GM19240 (cell line): ENCODE data around the gene MMD2.
"Not testable (repeated sequence)": the region's sequence is repeated elsewhere in the genome, so short reads cannot be mapped to it uniquely, and the experiment has no call there.

Experiments
- DNase-seq: peaks from one replicate; pipeline ENCODE4 v3.0.0; 2011; ENCODE audit warnings: low spot score; ENCODE audit not compliant: insufficient read length

Gene MMD2

GRCh38 chr7:4894482-4894881 is 64.5 kb downstream of the MMD2 start:
- DNase-seq = no peak

DNA sequence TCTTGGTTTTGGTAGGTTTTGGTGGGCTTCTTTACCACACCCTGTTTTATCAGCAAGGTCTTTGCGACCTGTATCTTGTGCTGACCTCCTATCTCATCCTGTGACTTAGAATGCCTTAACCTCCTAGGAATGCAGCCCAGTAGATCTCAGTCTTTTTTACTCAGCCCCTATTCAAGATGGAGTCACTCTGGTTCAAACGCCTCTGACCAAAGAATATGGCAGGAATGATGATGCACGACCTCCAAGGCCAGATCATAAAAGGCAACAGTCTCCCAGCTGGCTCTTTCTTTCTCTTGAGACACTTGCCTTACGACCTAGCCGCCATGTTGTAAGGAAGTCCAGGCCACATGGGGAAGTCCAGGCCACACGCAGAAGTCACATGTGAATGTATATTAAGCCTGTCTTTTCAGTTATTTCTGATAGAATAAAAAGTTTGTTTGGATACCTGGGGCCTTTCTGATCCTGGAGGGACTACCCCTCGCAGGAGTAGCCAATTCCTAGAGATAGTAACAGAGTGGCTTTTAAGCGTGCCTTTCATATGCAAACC is 65.0 kb downstream of the MMD2 start:
- DNase-seq = no peak

DNA sequence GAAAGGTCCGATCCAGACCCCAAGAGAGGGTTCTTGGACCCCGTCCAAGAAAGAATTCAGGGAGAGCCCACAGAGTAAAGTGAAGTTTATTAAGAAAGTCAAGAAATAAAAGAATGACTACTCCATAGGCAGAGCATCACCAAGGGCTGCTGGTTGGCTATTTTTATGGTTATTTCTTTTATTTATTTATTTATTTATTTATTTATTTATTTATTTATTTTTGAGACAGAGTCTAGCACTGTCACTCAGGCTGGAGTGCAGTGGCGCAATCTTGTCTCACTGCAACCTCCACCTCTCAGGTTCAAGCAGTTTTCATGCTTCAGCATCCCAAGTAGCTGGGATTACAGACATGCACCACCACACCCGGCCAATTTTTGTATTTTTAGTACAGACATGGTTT is 65.8 kb downstream of the MMD2 start:
- DNase-seq = not testable (repeated sequence)

- not testable (repeated sequence) for DNase-seq
Measured at GRCh38 chr7:4891522-4891921, 67.5 kb downstream of the MMD2 start.

DNA sequence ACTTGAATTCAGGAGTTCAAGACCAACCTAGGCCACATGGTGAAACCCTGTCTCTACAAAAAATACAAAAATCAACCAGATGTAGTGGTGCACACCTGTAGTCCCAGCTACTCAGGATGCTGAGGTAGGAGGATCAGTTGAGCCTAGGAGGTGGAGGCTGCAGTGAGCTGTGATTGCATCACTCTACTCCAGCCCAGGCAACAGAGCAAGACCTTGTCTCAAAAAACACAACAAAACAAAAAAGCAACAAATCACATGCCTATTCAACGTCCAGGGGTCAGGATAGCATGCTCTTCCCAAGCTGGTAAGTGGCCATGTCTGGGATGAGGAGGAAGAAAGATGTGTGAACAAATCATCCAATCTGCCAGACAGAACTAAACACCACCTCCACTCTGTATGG is 69.3 kb downstream of the MMD2 start:
- no peak for DNase-seq

GRCh38 chr7:4888161-4888560 is 70.8 kb downstream of the MMD2 start:
- DNase-seq = no peak

DNA sequence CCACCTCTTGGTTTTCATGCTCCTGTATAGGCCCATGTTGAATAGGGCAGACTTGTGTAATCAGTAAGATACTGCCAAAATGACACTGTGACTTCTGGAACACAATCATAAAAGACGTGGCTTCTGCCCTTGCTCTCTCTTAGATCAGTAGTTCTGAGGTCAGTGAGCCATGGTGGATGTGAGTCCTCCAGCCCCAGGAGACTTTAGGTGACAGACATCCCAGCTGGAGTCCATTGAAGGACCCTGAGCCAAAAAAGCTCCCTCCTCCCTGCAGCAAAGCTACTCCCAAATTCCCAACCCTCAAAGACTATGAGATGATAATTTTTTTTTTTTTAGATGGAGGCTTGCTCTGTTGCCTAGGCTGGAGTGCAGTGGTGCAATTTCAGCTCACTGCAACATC is 72.3 kb downstream of the MMD2 start:
- no peak for DNase-seq

DNA sequence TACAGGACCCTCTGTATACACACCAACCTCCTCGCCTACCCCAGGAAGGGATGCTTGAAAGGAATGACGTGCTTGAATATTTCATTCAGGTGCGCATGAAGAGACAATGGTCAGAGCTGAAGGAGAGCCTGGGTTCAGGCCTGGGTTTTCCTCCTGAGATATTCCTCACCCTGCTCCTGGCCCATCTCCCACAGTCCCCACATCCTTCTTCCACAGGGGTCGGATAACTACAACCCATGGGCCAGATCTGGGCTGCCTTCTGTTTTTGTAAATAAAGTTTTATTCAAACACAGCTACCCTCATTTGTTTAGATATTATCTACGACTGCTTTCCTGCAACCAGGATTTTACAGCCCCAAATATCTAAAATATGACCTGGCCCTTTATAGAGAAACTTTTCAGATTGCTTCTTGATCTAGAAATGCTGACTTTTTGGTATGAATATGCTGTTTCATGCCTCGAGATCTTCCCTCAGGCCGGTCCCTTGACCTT is 73.6 kb downstream of the MMD2 start:
- DNase-seq = no peak

DNA sequence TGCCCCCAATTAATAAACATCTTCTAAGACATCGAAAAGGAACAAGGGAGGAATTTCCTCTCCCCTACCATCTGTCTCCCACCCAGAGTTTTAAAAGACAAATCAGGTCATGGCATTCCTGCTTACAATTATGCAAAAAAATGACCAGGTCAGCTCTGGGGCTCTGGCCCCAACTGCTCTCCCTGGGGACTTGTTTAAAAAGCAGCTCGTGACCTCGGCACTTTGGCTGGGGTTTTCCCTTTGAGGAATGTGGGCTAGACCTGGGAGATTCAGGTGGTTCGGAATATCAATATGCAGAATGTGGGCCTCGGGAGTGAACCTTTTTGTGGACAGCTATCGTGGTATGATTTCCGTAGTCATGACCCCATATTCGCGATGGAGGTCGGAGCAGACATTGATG is 74.8 kb downstream of the MMD2 start:
- no peak for DNase-seq

DNA sequence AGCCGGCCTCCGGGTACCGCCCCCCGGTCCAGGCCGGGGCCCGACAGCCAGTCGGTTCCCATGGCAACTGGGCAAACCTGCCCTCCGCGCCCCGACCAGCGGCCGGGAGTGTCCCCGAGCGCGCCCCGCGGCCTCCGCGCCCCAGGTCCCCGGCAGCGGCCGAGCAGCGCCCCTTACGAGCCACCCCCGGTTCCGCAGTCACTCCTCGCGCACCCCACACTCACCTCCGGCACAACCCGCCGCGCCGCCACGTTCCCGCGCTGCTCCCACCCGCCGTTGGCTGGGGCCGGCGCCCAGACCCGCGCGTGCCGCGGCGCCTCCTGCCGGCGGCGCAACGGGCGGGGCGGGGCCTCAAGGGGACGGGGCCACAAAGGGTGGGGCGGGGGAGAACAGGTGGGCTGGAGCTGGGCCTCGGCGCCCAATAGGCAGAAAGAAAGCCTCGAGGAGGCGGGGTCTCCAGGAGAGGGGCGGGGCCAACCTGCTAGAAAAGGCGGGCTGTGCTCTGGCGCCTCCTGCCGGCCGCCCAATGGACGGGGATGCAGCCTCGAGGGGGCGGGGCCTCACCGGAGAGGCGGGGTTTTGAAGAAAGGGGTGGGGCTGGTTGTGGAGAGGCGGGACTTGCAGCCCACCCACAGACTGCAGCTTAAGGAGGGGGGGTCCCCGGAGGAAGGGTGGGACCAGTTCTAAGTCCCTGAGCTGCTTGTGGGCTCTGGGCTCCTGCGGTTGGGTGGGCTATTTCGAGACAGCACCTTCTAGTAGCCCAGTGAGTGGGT is 75.4 kb downstream of the MMD2 start, which contains the start of gene RADIL:
Gene RADIL (minus strand): TSS at position 345 of the 773 bp plus-strand sequence. CDS start 5,577 bp downstream, outside the sequence.
- DNase-seq = peak; percentile 65

DNA sequence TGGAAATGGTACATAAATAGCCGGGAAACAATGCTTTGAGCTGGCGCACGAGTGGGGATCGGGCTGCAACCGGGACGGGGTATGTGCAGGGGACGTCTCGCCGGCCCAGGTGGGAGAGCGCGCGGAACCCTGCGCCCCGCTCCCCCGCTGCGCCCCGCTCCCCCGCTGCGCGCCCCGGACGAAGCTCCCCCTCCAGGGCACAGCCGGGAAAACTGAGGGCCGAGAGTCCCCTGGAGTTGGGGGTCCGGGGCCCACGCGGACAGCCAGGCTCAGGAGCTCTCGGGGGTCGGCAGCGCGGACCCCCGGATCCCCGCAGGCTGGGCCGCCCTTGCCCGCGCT is 76.0 kb downstream of the MMD2 start:
- no peak for DNase-seq

DNA sequence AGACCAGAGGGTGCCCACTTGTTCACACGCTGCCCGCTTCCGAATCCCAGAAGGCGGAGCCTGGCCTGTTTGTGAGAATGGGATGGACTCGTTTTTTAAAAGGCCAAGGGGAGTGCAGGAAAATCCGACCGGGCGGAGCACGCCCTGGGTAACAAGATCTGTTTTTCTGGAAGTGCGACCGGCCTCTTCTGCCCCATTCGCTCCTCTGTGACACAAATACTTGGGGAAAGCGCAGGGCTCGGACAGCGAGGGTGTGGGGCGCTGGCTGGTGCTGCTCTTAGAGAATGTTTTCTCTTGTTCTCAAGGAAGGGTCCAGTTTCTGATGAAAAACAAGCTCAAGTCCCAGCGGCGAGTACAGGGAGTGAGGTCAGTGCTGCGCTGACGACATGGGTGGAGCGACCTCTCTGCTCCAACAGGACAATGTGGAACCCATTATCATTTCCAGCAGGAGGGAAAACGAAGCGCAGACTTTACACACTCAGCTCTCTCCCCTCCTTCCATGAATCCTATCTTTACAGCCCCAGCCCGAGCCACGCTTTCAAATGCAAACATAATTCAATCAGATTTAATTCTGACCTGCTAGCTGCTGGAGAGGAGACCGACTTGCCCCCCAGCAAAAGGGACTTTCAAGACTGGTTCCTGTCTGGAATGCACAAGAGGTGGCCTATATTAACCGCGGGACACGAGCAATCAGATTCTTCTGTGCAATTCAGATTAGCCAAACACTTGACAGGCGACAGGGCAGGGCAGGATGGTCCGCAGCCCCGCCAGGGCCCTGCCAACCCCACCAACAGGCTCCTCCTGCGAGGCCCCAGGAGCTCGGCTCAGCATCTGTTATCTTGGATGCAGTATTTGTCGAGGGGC is 76.6 kb downstream of the MMD2 start:
- no peak for DNase-seq

DNA sequence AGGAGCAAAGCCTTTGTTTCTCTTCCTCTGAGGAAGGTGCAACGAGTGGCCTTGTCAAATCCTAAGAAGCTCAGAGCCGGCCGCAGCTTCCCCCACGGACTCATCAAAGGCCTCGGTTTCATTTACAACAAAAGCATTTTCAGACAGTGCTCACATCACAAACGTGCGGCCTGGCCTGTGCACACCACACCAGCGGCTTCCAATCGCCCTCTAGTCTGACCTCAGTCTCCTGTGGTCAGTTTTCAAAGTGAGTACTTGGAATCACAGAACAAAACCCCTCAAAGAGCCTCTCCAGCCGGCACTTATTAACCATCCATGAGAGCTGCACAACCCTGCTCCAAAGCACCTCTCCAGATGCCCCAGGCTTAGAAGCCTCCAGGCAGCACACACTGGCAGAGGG is 78.8 kb downstream of the MMD2 start:
- DNase-seq = no peak

- DNase-seq = no peak
Measured at GRCh38 chr7:4879396-4880081, 79.4 kb downstream of the MMD2 start.

- DNase-seq = no peak
Measured at GRCh38 chr7:4878336-4879335, 80.4 kb downstream of the MMD2 start.

DNA sequence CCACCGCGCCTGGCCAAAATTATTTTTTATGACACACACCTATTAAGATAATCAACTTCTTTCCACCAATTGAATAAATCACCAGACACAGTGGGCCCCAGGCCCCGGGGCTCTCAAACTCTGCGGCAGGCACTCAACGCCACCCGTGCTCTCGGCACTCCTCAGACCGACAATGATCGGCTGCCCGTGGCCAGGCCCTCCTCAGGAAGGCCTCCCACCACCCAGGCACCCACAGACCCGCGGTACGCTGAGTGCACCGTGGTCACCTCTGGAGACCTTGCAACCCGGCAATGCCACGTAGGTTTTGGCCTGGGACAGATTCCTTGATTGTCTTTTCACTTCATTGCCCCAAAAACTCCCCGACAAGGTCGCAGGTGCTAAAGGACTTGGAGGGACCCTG is 82.4 kb downstream of the MMD2 start:
- DNase-seq = no peak

- no peak for DNase-seq
Measured at GRCh38 chr7:4875391-4875790, 83.6 kb downstream of the MMD2 start.

DNA sequence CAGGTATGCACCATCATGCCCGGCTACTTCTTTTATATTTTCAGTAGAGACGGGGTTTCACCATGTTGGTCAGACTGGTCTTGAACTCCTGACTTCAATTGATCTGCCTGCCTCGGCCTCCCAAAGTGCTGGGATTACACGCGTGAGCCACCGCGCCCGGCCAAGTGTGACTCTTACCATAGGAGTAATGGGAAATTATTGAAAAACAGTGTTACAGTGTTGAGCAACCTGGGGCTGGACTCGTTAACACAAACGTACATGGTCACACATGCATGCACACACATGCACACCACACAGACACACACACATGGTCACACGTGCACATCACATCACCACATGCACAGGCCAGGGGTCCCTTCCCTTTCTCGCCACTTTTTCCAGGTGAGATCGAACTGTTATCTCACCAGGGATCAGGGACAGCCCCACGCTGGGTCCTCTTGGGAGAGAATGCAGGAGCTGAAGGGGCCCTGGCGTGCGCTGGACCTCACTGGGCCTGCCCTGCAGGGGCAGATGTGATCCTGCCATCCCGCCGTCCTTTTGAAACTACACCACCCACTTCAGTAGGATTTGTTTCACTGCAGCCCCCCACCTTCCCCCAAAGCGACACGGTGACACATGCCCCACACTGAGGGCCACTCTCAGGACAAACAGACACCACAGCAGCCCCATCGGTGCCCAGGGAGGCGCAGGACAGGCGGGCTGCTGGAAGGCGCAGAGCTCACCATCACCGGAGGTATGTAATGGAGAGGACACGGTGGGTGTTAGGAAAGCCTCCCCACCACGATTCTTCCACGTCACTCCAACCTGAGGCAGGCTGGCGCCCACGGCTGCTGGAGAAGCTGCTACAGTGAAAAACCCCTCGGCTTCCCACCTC is 85.7 kb downstream of the MMD2 start:
- DNase-seq = no peak

DNA sequence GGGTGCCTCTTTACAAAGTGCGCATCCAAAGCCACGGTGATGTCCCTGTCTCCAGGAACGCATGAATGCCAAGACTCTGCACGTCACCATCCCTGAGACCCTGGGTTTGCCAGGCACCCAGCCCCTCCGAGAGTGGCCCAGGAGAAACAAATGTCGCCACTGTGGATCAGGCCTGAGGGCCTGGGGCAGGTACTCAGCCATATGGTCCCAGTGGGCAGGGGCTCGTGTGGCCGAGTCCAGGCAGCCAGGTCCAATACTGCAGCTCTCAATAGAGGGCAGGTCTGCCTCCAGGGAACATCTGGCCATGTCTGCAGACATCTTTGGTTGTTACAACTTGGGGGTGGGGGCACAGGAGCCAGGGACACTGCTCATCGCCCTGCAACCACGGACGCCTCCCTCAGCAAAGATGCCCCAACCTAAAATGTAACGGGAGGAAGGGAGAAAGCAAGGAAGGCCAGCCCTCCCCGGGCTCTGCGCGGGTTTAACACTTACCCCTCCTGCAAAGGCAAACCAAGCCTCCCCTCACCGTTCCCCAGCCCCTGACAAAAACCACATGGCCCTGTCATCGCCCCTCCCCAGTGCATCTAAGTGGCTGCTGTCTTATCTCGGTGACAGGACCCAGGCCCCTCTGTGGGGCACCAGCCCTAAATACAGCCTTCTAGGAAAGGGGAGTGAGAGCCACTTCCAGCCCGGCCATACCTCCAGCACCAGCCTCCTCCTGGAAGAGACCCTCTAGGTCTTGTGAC is 86.9 kb downstream of the MMD2 start:
- no peak for DNase-seq
